ENCODE data around the gene ONECUT1. TPM values are rescaled to one million over a fixed set of nuclear protein-coding genes. Genes with fewer than 3 reads are reported as not detected.

Gene ONECUT1
- total and polyA plus RNA-seq, 2 donors from 2014 or later, result not detected

DNA sequence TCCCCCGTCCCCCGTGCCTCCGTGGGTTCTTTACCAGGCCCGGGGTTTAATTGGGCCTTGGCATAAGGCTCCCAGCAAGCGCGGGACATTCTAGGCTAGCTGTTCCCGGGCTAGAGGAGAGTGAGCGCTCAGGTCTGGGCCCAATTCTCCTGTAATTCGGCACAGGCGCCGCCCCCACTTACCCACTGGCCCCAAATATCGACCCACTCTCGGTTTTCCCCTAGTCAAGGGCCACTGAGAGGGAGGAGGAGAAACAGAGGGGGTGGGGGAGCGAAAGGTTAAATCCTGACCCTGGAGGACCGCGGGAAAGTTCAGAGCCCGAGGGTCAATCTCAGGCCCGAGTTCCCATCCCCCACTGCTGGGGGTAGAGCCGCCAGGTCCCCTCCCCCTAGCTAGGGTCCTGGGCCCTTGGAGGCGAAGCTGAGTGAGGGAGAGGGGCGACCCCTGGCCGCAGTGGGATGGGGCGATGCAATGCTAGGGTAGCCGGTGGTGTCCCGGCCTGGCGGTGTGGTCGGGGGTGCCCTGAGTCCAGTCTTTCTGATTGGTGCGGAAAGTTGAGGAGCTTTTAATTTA lies 8.5 kb upstream of the ONECUT1 start:
- Histone ChIP-seq H3K4me1 (ENCODE audit: control insufficient read depth in 2 of 3, insufficient read depth in 2 of 3, low read depth in 1 of 3, low read length in 3 of 3) (peaks cover 0 to 3% (median 3%) of the 10 kb centered on the region in 3 donors), H3K27ac (ENCODE audit: low read depth in 2 of 2, low read length in 2 of 2) (no peak overlapping the region), H3K4me3 (ENCODE audit: low read length in 3 of 3) (no peak overlapping the region), H3K9me3 (ENCODE audit: control insufficient read depth in 2 of 3, insufficient read depth in 1 of 3, low read length in 3 of 3) (no peaks in the 10 kb centered on the region), H3K9ac (ENCODE audit: low read length in 3 of 3) (no peak overlapping the region), H3K27me3 (ENCODE audit: control insufficient read depth, insufficient read depth, low read length) (peaks cover 91% of the 10 kb centered on the region), H3K36me3 (ENCODE audit: control insufficient read depth in 2 of 3, insufficient read depth in 3 of 3, low read length in 3 of 3) (no peaks in the 10 kb centered on the region)
- FAIRE-seq (no peak), DNase-seq (no peak)
- TF ChIP-seq, protein P1, sequence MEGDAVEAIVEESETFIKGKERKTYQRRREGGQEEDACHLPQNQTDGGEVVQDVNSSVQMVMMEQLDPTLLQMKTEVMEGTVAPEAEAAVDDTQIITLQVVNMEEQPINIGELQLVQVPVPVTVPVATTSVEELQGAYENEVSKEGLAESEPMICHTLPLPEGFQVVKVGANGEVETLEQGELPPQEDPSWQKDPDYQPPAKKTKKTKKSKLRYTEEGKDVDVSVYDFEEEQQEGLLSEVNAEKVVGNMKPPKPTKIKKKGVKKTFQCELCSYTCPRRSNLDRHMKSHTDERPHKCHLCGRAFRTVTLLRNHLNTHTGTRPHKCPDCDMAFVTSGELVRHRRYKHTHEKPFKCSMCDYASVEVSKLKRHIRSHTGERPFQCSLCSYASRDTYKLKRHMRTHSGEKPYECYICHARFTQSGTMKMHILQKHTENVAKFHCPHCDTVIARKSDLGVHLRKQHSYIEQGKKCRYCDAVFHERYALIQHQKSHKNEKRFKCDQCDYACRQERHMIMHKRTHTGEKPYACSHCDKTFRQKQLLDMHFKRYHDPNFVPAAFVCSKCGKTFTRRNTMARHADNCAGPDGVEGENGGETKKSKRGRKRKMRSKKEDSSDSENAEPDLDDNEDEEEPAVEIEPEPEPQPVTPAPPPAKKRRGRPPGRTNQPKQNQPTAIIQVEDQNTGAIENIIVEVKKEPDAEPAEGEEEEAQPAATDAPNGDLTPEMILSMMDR (IDR thresholded peaks at IDR 0.05; ENCODE audit: borderline replicate concordance, extremely low read depth, insufficient read depth), result no peak
- intact Hi-C loops (cut with DNase I), result no loop called here

DNA sequence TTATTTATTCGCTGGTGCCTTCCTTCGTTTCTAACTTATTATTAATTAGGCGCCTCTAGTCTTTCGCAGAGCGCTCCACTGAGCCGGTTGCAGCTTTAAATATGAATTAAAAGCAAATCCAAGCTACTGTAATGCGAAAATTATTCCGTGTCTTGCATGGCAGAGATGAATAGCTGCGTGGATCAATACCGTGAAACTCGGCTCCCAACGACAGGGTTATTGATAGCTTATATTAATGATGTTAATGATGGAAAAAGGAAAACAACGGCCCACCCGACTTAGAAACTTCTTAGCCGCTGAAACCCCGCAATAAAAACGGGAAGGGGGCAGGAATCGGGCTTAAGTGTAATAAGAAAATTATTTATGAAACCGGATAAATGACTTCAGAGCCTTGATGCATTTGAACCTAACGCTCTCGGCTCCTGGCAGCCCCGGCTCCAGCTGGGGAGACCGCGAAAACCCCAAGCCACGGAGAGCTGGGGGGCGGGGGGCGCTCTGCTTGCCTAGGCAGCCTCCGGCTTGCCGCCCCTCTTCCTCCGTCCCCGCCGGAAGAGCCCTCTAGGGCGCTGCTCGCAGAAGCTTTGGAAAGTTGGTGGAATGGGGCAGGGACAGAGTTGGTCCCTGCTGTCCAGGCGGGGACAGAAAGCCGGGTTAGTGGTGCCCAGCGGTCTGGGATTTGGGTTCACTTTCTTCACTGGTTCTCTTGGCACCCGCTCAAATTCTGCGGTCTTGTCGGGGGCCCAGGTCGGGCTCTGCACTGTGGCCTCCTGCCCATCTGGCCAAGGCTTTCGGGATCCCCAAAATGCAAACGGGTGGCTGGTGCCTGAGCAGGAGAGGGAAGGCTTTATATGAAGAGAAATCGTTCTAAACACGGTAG lies 7.7 kb upstream of the ONECUT1 start:
- H3K9ac ChIP-seq (ENCODE audit: low read length in 3 of 3), result no peak overlapping the region
- DNase-seq (peak in 2 of 5 donors; percentile 11 to 14), FAIRE-seq (no peak)
- no peak overlapping the region for H3K27ac ChIP-seq (ENCODE audit: low read depth in 2 of 2, low read length in 2 of 2)
- H3K4me3 ChIP-seq (ENCODE audit: low read length in 3 of 3), result no peak overlapping the region
- H3K4me1 ChIP-seq (ENCODE audit: control insufficient read depth in 2 of 3, insufficient read depth in 2 of 3, low read depth in 1 of 3, low read length in 3 of 3), result no peaks in the 10 kb centered on the region
- H3K36me3 ChIP-seq (ENCODE audit: control insufficient read depth in 2 of 3, insufficient read depth in 3 of 3, low read length in 3 of 3), result no peaks in the 10 kb centered on the region
- peaks cover 91% of the 10 kb centered on the region for H3K27me3 ChIP-seq (ENCODE audit: control insufficient read depth, insufficient read depth, low read length)
- TF ChIP-seq, protein P1 (IDR thresholded peaks at IDR 0.05; ENCODE audit: borderline replicate concordance, extremely low read depth, insufficient read depth), result no peak
- H3K9me3 ChIP-seq (ENCODE audit: control insufficient read depth in 2 of 3, insufficient read depth in 1 of 3, low read length in 3 of 3), result no peaks in the 10 kb centered on the region
- intact Hi-C loops (cut with DNase I), result no loop called here

DNA sequence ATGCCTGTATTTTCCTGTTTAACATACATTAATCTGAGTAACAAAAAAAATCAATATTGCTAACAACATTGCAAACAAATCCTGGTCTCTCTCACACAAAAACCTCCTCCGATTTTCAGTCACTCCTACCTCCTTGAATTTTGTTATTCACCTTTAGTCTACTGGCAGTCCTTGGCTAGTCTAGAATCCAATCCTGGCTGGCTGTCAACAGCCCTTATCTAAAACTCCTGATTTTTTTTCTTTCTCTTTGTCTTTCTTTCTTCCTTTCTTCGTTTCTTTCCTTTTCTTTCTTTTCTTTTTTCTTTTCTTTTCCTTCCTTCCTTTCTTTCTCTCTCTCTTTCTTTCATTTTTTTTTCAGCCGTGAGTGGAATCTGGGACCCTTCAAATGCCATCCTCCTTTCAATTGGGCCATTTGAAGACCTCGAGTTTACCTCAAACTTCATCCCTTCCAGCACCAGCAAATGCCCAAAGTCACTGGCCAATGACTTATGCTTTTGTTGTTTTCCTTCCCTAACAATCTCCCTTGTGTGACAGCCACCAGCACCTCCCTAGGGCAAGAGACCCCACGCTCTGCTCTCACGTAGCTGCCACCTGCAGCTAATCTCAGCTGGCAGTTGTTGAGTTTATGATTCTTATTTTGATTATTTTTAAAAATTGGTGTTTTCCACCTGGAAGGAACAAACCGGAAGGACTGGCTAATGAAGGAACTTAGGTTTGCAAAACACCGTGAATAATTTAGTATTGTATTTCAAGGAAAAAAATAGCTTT lies 6.8 kb upstream of the ONECUT1 start:
- TF ChIP-seq, protein P1 (IDR thresholded peaks at IDR 0.05; ENCODE audit: borderline replicate concordance, extremely low read depth, insufficient read depth), result no peak
- DNase-seq (peak in 1 of 5 donors; percentile 27), FAIRE-seq (no peak)
- Histone ChIP-seq H3K27me3 (ENCODE audit: control insufficient read depth, insufficient read depth, low read length) (peaks cover 87% of the 10 kb centered on the region), H3K36me3 (ENCODE audit: control insufficient read depth in 2 of 3, insufficient read depth in 3 of 3, low read length in 3 of 3) (no peaks in the 10 kb centered on the region), H3K4me1 (ENCODE audit: control insufficient read depth in 2 of 3, insufficient read depth in 2 of 3, low read depth in 1 of 3, low read length in 3 of 3) (no peaks in the 10 kb centered on the region), H3K4me3 (ENCODE audit: low read length in 3 of 3) (no peak overlapping the region), H3K27ac (ENCODE audit: low read depth in 2 of 2, low read length in 2 of 2) (no peak overlapping the region), H3K9me3 (ENCODE audit: control insufficient read depth in 2 of 3, insufficient read depth in 1 of 3, low read length in 3 of 3) (no peaks in the 10 kb centered on the region), H3K9ac (ENCODE audit: low read length in 3 of 3) (no peak overlapping the region)
- intact Hi-C loops (cut with DNase I), result no loop called here

All from kidney (tissue), 14 donors.